Tibial artery (tissue), 4 donors: ENCODE data around the gene BEST1.

Source experiments
- DNase-seq, 2 donors: peaks; one replicate each; pipeline ENCODE4 v3.0.0-alpha.2; 2019
- H3K27ac ChIP-seq, 2 donors: fragments of 200-600 bp; sonication (generic) in 1 of 2; 1 replicate in 1 of 2; 2 replicates in 1 of 2; pipeline ENCODE4 v1.5.1; 2018 to 2019; ENCODE audit warnings: mild to moderate bottlenecking in 1 of 2
- H3K27me3 ChIP-seq, 2 donors: fragments of 200-600 bp; sonication (generic) in 1 of 2; one replicate each; pipeline versions ENCODE4 v1.5.1 to v1.6.0; 2016 to 2019
- H3K36me3 ChIP-seq, 3 donors: fragments of 200-600 bp; sonication (generic) in 2 of 3; one replicate each; pipeline ENCODE4 v1.5.1; 2016 to 2019; ENCODE audit warnings: mild to moderate bottlenecking in 2 of 3
- H3K4me1 ChIP-seq, 4 donors: fragments of 200-600 bp; sonication (generic) in 2 of 4; 1 replicate in 3 of 4; 2 replicates in 1 of 4; pipeline ENCODE4 v1.5.1; 2016 to 2019
- H3K4me3 ChIP-seq, 2 donors: fragments of 200-600 bp; sonication (generic) in 1 of 2; 1 replicate in 1 of 2; 2 replicates in 1 of 2; pipeline ENCODE4 v1.5.1; 2018 to 2019; ENCODE audit warnings: mild to moderate bottlenecking in 2 of 2
- H3K9me3 ChIP-seq, 3 donors: fragments of 200-600 bp; sonication (generic) in 1 of 3; one replicate each; pipeline ENCODE4 v1.5.1; 2016 to 2019
- CTCF ChIP-seq, 2 experiments: fragments of 200-600 bp in 1 of 2; fragments of 450-650 bp in 1 of 2; IDR thresholded peaks; one replicate each; pipeline ENCODE4 v1.5.1; 2017 to 2019; ENCODE audit warnings: antibody characterized with exemption in 2 of 2, mild to moderate bottlenecking in 1 of 2, moderate library complexity in 1 of 2
- intact Hi-C: fragments of 100-400 bp; cut with DNase I; formaldehyde crosslinking; loops from one replicate; pipeline ENCODE4 v1.15.0; 2023; ENCODE audit warnings: low total_unique reads

Gene BEST1

DNA sequence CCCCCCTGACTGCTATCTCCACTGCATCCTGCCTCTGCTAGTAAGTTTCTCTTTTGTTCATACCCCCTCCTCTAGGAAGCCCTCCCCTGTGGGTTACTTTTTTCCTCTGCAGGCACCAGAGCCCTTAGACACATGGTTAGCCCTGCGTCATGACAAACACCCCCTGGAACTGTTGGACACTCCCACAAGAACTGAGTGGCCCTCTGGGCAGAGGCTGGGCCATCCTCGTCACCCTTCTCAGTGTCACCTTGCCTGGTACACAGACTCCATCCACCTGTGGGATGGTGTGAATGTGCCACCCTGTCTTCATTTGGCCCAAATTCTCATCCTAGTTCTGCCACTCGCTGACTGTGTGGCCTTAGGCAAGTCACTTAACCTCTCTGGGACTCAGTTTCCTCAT, 28.7 kb upstream of the BEST1 start:
- no peak for DNase-seq
- H3K4me1 ChIP-seq, result peaks cover 0 to 33% (median 23%) of the 10 kb centered on the region in 4 donors
- no peaks in the 10 kb centered on the region for H3K9me3 ChIP-seq
- intact Hi-C loops, result no loop called here
- TF ChIP-seq CTCF (IDR thresholded peaks at IDR 0.05), result no peak
- H3K27me3 ChIP-seq, result peaks cover 0 to 23% of the 10 kb centered on the region in 2 donors
- H3K4me3 ChIP-seq, result no peak overlapping the region
- no peak overlapping the region for H3K27ac ChIP-seq
- no peaks in the 10 kb centered on the region for H3K36me3 ChIP-seq

DNA sequence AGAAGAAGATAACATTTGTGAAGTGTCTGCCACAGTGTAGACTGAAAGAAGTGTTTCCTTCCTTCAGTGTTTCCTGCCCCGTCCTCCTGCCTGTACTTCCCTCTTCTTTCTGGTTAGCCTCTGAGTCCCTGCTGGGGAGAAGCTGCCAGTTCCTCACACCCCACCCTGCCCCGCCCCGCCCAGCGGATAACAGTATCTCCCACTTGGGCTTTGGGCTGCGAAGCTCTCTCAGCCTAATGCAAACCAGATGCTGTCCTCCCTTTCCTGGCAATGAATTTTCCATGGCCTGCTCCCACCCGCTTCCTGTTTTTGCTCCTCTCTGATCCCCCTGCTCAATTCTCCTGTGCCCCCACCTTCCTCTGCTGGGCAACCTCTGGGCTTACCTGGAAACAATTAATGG, 27.6 kb upstream of the BEST1 start:
- Histone ChIP-seq H3K9me3 (no peaks in the 10 kb centered on the region), H3K4me1 (peaks cover 0 to 27% (median 18%) of the 10 kb centered on the region in 4 donors), H3K27ac (peak overlapping the region; percentile 57 to 61), H3K4me3 (no peak overlapping the region), H3K27me3 (peaks cover 0 to 23% of the 10 kb centered on the region in 2 donors), H3K36me3 (no peaks in the 10 kb centered on the region)
- intact Hi-C loops, result no loop called here
- peak; percentile 91 to 92 for DNase-seq
- TF ChIP-seq CTCF (IDR thresholded peaks at IDR 0.05), result no peak

DNA sequence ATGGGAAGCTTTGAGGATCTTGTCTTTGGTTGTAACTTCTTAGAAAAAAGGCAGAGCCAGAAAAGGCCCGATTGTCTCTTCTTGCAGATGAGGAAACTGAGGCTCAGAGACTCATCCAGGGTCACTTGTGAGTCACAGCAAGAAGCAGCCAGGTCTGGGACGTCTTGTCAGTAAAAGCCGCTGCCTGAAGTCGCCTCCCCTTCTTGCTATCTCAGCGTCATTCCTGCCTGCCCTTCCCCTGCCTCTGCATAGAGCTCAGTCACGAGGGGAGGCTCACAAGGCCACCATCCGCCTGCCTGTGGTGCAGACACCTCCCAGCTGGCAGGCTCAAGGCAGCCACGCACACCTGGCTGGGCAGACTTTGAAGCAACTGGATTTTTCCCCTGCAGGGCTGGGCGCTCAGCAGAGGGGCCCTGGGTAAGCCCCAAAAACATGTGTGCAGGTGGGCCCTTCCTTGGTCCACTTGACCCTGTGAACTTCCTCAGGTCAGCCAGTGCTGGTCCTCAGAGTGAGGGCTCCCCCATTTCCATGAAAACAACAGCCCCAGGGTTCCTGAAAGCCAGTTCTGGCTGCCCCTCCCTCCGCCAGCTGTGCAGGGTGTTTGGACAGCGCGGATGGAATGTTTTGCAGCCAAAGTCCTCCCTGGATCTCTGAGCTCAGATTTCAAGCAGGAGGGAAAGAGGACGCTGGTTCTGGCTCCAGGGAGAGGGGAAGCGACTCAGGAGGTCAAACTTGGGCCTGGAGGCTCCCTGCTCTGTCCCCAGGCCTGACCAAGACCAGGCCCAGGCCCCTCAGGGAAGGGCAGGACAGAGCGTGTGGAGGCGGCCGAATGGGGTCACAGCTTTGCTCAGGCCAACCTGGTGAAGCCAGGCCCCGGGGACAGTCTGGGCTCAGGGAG, 26.7 kb upstream of the BEST1 start:
- no peaks in the 10 kb centered on the region for H3K9me3 ChIP-seq
- intact Hi-C loops, result no loop called here
- H3K4me1 ChIP-seq, result peaks cover 0 to 18% (median 11%) of the 10 kb centered on the region in 4 donors
- peak overlapping the region; percentile 57 to 61 for H3K27ac ChIP-seq
- H3K4me3 ChIP-seq, result no peak overlapping the region
- H3K27me3 ChIP-seq, result peaks cover 0 to 23% of the 10 kb centered on the region in 2 donors
- DNase-seq, result peak; percentile 87 to 91
- TF ChIP-seq CTCF (IDR thresholded peaks at IDR 0.05), result no peak
- no peaks in the 10 kb centered on the region for H3K36me3 ChIP-seq

- Histone ChIP-seq H3K9me3 (no peaks in the 10 kb centered on the region), H3K4me3 (no peak overlapping the region), H3K27me3 (peaks cover 0 to 18% of the 10 kb centered on the region in 2 donors), H3K4me1 (peaks cover 0 to 18% (median 11%) of the 10 kb centered on the region in 4 donors), H3K27ac (peak overlapping the region; percentile 57 to 61), H3K36me3 (no peaks in the 10 kb centered on the region)
- TF ChIP-seq CTCF (IDR thresholded peaks at IDR 0.05), result no peak
- no peak for DNase-seq
- intact Hi-C loops, result no loop called here
Observed at GRCh38 chr11:61924064-61924455, 26.1 kb upstream of the BEST1 start.

DNA sequence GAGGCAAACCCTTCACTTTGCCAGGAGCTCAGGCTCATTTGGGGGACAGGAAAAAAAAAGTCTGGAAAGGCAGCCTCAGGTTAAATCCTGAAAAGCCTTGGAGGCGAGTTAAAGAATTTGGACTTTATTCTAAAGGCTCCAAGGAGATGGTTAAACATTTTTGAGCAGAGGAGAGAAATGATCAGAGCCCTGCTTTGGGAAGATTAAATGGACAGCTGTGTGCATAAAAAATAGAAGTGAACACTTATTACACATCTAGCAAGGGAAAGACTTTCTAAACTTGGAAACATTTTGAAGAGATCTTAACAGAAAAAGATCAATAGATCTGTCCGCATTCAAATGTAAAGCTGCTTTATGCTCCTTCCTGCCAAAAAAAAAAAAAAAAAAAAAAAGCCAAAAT, 24.4 kb upstream of the BEST1 start:
- intact Hi-C loops, result no loop called here
- Histone ChIP-seq H3K27me3 (peaks cover 0 to 6% of the 10 kb centered on the region in 2 donors), H3K27ac (no peak overlapping the region)

More for the DNA sequence above, 24.4 kb upstream of the BEST1 start:
- Histone ChIP-seq H3K4me3 (no peak overlapping the region), H3K36me3 (no peaks in the 10 kb centered on the region), H3K9me3 (no peaks in the 10 kb centered on the region), H3K4me1 (peaks cover 0 to 14% (median 11%) of the 10 kb centered on the region in 4 donors)
- no peak for TF ChIP-seq CTCF (IDR thresholded peaks at IDR 0.05)
- no peak for DNase-seq
